ENCODE results near the gene DLEU7. TPM values are rescaled to one million over a fixed set of nuclear protein-coding genes. Genes with fewer than 3 reads are reported as not detected.

DLEU7 gene
- total RNA-seq, 1 experiment from 2014 or later = not detected

DNA sequence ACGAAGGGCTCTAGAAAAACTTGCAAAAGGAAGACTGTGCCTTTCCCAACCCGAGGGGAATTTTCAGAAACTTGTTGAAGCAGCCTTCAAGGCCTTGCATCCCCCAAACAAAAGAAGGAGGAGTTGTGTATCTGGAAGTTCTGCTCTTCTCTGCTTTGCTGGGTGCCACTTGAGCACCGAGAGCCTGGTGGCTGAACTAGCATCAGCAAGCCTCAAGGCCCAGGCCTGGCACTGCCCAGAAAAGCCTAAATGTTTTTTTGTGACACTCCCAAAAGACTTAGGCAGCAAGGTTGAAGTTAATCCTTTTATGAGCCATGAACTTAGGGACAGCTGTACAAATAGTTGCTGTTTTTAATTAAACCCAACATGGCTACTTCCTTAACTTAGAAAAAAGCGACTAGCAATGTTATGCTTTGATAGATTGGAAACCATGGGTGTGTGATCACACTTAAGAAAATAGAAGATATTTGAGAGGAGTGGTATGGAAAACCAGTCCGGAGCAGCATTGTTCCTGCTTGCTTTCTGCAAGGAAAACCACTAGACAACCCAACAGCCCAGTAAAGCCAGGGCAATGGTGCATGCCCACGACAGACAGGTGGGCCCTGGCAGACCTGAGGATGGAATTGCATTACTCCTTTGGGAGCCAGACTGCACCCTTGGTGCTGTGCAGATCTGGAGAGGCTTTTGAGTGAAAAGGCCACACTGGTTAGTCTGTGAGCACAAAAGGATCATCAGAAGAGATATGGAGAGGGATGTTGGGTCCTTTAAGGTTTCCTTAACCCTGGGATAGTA, 788 bp upstream of the DLEU7 start:
- DNase-seq (ENCODE audit: extremely low read depth, low read depth) = no peak

- no peak for DNase-seq (ENCODE audit: extremely low read depth, low read depth)
Measured at GRCh38 chr13:50842990-50843256, 569 bp downstream of the DLEU7 start.

DNA sequence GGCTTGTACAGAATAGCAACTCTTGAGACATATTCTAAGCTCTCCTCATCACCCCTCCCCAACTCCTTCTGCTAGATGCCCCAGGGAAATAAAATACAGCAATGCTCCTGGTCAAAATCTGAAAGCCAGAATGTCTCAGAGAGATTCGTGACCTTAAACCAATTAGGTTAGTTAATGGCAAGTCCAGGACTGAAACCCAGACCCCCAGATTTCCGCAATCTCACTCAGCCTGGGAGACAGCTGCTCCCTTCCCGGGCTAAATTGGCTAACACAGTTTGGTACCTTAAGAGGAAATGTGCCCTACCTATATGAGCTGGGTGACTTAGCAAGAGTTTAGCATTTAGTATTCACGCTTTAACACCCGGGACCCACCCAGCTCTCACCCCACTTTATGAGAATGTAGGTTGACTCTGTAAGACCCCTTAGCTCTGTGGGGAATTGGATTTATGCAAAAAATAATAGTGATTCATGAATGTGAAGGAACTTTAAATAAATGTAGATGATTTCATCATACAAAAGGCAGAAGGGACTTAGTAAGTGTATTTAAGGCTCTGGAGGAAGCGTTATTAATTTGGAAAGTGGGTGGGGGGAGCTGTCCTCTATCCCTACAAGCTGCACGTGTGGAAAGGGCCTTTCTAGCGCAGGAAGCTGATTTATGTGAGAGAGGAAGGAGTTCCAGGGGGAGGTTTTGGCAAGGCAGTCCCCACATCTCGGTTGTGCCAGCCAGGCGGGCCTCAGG, 1.1 kb downstream of the DLEU7 start:
- no peak for DNase-seq (ENCODE audit: extremely low read depth, low read depth)

GRCh38 chr13:50841786-50842185, 1.7 kb downstream of the DLEU7 start:
- DNase-seq (ENCODE audit: extremely low read depth, low read depth) = no peak

- no peak for DNase-seq (ENCODE audit: extremely low read depth, low read depth)
Measured at GRCh38 chr13:50840284-50840683, 3.2 kb downstream of the DLEU7 start.

DNA sequence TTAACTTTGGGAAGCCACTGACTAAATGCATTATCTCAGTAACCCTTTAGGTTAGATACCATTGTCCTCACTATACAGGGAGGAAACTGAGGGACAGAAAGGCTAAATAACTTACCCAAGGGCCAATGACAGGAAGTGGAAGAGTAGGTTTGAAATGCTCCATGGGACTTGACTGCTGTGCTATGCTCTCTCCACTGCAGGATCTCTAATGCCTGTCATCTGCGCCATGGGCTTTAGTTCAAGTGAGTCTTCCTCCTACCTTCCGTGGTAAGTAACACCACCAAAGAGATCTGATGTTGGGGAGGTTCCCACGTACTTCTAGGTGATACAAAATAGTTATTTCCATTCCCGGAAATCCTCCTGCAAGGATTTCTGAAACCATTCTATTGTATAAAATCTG, 3.7 kb downstream of the DLEU7 start:
- no peak for DNase-seq (ENCODE audit: extremely low read depth, low read depth)

- no peak for DNase-seq (ENCODE audit: extremely low read depth, low read depth)
Measured at GRCh38 chr13:50838701-50839100, 4.8 kb downstream of the DLEU7 start.

DNA sequence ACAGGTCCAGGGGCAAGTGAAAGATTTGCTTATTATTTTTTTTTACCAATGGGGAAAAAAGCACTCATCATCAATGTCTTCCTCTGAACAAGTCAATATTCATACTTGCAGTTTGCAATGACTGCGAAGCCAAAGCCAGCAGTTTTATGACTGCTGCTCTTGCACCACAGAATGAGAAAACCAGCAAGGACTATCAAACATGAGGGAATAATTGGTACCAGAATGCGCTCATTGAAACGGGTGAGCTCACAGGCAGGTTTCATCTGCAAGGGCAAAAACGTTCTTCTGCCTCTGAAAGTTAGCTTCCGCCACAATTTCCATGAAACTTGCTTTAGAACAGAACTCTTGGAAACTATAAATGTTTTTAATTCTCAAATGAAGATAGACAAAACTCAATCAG, 5.5 kb downstream of the DLEU7 start:
- DNase-seq (ENCODE audit: extremely low read depth, low read depth) = no peak

DNA sequence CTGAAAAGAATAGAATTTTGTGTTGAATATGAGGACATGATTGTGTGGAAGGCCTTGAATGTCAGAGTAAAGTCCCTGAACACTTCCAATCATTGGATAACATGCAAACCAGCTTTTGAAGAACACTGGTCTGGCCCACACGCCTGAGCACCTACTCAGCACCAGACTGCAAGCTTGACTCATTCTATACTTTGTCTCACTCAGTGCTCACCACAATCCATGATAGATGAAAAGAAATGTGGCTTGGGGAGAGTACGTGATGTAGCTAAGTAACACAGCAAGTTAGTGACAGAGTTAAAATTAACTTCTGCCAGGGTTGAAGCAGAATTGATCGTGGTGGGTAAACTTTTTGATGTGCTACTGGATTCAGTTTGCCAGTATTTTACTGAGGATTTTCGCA, 12.0 kb downstream of the DLEU7 start:
- DNase-seq (ENCODE audit: extremely low read depth, low read depth) = no peak

DNA sequence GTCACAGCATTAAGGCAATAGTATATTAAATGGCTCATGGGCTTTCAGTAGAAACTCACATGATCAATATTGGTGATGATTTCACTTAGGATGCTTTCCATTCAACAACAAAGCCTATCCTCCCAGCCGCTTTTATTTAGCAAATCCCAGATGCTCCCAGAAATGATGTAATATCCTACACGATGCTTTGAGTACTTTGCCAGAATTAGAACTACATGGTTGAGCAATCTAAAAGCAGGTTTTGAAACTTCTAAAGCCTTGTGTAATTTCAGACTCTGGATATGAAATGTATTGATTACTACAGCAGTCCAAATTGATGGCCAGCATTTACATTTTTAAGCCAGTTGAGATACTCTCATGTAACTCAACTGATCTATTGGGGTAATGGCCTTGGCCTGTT, 13.6 kb downstream of the DLEU7 start:
- DNase-seq (ENCODE audit: extremely low read depth, low read depth) = no peak

DNA sequence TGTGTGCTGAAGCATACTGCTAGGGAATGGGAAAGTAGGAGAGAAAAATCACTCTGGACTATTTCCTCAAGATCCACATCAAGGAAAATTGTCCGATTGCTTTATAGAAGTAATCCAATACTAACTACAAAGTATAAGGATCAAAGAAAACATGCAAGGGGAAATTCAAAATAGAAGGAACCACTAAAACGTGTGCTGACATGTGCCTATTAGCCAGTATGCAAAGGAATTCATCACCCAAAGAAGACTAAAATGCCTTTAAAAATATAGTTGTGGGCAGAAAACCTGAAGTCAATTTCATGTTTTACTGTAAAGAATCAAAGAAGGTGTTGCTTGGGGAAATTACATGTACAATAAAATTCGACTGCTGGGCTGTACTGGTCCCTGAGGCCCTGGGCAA, 14.3 kb downstream of the DLEU7 start:
- no peak for DNase-seq (ENCODE audit: extremely low read depth, low read depth)

DNA sequence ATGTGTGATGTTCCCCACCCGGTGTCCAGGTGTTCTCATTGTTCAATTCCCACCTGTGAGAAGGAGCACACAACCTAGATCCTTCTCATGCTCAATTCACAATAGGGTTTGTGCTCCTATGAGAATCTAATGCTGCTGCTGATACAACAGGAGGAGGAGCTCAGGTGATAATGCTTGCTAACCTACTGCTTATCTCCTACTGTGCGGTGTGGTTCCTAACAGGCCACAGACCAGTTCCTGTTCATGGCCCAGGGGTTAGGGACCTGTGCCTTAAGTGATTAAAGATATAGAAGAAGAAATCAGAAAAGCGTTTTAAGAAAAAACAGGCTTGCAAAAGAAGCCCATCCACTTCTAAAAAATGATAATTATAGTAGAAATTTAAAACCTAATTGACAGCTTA, 17.5 kb downstream of the DLEU7 start:
- no peak for DNase-seq (ENCODE audit: extremely low read depth, low read depth)

DNA sequence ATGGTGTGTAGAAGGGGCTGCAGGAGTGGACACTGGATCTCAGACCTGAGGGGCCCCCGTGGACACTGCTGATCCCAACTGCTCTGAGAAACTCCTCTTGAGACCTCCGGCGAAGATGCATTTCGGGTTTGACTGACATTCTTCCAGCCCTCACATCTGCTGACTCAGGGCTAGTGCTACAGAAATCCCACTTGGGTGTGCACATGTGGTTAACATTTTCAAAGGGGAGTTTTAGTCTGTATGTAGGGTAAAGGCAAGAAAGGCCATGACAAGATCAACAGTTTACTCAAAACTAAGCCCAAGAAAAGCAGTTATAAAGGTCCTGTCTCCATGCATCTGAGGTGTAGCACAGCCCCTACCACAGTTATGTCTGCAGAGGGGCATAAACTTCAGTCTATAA, 31.2 kb downstream of the DLEU7 start:
- DNase-seq (ENCODE audit: extremely low read depth, low read depth) = no peak

DNA sequence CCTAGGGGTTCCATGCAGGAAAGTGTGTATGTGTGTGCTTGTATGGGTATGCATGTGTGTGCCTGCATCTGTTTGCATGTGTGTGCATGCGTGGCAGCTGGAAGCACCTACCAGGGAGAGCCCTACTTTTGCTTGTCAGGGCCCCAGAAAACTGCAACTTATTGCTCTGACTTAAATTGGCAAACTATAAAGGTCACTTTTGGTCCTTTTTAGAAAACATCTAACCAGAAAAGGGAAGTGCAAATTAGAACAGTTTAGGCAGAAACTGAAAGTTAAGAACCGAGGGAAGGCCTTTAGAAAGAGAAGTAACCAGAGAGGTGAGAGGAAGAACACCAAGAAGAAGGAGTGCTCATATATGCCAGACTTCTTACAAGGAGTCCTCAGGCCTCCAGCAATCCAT, 32.5 kb downstream of the DLEU7 start:
- no peak for DNase-seq (ENCODE audit: extremely low read depth, low read depth)

- no peak for DNase-seq (ENCODE audit: extremely low read depth, low read depth)
Measured at GRCh38 chr13:50810468-50810867, 33.0 kb downstream of the DLEU7 start.

DNA sequence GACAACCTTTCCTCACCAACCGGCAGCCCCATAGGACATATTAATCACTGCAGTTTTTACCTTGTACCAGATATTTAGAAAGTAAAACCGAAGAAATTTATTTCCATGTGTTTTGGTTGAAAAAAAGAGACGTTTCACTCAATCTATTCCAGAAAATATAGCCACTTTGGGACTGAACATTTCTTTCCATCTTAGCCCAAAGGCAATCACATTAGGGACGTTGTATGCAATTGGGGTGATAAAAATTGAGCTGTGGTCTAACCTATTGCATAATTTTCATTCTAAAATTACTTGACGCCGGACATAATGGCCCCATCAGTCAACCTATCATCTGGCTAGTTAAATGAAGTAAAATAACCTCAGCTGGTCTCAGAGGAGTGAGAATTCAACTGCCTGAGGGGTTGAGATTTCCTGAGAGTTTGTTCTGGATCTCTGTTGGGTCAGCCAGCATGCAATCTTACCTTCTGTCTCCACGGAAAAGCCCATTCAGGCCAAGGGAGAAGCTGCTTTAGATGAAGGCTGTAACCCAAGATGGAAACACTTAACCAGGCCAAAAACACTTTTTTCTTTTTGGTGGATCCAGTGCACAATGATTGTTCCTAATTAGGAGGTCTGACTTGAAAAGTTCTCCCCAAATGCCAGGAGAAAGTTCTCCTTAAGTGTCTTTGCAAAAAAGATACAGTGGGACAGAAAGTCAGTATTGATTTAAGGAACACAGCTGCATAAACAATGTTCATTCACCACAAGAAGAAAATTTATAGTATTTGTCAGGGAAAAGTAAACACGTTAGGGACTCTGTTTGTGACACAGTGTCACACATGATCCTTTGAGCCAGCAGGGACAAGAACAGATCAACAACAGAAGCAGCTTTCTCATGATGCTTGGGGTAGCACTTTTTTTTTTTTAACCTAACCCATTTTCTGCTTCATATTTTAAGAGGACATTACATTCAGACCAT, 34.1 kb downstream of the DLEU7 start:
- DNase-seq (ENCODE audit: extremely low read depth, low read depth) = no peak

DNA sequence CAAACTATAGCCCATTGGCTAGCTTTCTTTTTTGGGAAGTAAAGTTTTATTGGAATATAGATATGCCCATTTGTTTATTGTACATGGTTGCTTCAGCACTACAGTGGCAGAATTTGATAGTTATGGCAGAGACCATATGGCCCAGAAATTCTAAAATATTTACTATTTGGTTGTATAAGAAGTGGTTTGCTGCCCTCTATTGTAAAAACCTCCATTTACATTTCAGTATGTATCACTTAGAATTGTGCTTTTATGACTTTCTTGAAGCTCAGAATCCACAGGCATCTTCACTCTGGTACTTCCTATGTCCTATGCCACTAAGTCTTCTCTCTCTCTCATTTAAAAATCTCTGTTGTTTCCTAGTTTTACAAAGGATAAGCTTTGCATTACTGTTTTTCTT, 37.7 kb downstream of the DLEU7 start:
- no peak for DNase-seq (ENCODE audit: extremely low read depth, low read depth)

DNA sequence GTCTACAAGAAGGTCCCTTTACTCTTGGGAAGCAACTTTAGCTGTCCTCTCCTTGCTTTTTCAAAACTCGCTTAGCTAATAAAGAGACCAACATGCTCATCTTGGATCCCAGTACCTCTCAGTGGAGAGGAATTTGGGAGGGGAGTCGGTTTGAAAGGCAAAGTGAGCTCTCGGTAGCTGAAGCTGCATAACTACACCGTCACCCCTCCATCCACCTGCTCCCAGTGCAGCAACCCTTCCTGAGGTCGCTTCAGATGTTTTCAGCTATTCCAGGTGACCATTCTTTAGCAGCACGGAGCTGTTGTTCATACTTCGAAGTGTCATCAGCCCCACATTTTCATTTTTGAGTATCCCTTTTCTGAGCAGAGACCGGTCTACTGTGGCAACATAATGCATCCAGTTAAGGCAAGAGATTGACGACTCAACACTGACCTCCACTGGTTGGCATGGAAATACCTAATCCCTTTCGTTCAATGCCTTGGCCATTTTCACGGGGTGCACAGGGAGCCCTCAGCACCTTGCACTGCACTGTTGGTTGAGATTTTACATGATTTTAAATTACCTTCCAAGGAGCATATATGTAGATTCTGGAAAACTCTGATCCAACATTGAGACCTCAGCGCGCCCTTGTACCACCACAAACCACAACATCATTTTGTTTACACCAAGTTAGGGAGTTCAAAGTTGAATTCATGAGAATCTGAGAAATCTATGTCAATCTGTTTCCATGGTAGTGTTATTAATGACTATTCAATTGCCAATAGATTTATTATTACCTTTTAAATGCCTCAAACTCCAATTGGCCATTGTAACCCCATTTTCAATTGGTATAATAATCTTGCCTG, 42.2 kb downstream of the DLEU7 start:
- peak; percentile 66 for DNase-seq (ENCODE audit: extremely low read depth, low read depth)

DNA sequence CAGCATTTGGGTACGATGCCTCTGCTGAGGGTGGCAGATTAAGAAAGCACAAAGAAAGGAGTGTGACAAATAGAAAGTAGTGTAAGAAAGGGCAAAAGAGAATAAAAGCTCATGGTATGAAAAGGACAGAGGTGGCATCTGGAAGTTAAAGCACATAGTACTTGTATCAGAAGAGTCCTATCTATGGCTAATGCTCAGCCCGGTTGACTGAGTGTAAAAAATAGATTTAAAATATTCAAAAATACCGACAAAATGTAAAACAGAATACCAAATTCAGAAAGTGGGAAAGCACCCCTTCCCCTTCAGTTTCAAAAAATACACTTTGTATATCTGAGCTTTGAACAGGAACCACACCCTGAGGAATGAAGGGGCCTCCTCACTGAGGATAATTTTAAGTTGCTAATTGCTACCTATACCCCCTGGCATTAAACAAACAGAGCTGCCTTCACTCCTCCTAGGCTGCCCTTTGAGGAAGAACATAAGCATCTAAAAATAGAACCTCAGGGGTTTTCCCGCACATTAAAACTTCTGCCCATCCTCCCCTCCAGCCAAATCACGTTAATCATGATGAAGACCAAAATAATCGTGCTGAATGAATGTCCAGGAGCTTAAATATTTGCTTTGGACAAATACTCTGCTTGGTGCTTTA, 43.3 kb downstream of the DLEU7 start:
- DNase-seq (ENCODE audit: extremely low read depth, low read depth) = no peak

- DNase-seq (ENCODE audit: extremely low read depth, low read depth) = no peak
Measured at GRCh38 chr13:50798923-50799322, 44.6 kb downstream of the DLEU7 start.
